Osteocyte (in vitro differentiated cells): ENCODE measurements around the gene ASIC2. TPM values are rescaled to one million over a fixed set of nuclear protein-coding genes. Genes with fewer than 3 reads are reported as not detected.

ENCODE experiments used
- DNase-seq: peaks from one replicate; pipeline ENCODE4 v3.0.0; 2021; ENCODE audit warnings: mixed read lengths; ENCODE audit not compliant: unreplicated experiment; ENCODE audit errors: extremely low spot score
- H3K27ac Mint-ChIP-seq: one replicate; pipeline ENCODE4 v1.8.0; 2021; ENCODE audit warnings: mild to moderate bottlenecking, mixed read lengths; ENCODE audit not compliant: unreplicated experiment
- H3K27me3 Mint-ChIP-seq: one replicate; pipeline ENCODE4 v1.8.0; 2021; ENCODE audit warnings: mixed read lengths; ENCODE audit not compliant: unreplicated experiment
- H3K36me3 Mint-ChIP-seq: one replicate; pipeline ENCODE4 v1.8.0; 2021; ENCODE audit warnings: mixed read lengths; ENCODE audit not compliant: unreplicated experiment
- H3K4me1 Mint-ChIP-seq: one replicate; pipeline ENCODE4 v1.8.0; 2021; ENCODE audit warnings: mixed read lengths; ENCODE audit not compliant: unreplicated experiment
- H3K4me3 Mint-ChIP-seq: one replicate; pipeline ENCODE4 v1.8.0; 2021; ENCODE audit warnings: mild to moderate bottlenecking, moderate library complexity, mixed read lengths; ENCODE audit not compliant: unreplicated experiment
- H3K9me3 Mint-ChIP-seq: one replicate; pipeline ENCODE4 v1.8.0; 2021; ENCODE audit warnings: mixed read lengths; ENCODE audit not compliant: unreplicated experiment
- CTCF ChIP-seq: fragments of 200-600 bp; sonication (generic); IDR thresholded peaks from 2 replicates; pipeline ENCODE4 v1.5.0; 2021; ENCODE audit warnings: antibody characterized with exemption, mild to moderate bottlenecking, moderate library complexity
- total RNA-seq: library from RNA; stranded (reverse); gene quantifications from 2 replicates; pipeline ENCODE4 v1.2.1, GENCODE V29; 2021

ASIC2 gene
- total RNA-seq, 1 donor from 2014 or later: not detected

GRCh38 chr17:33290253-33290652 lies 2.8 kb downstream of the ASIC2 start:
- no peak overlapping the region for H3K27ac Mint-ChIP-seq
- no peak for DNase-seq
- no peak for TF ChIP-seq CTCF
- H3K9me3 Mint-ChIP-seq: no peaks in the 10 kb centered on the region
- H3K27me3 Mint-ChIP-seq: peaks cover 41% of the 10 kb centered on the region
- no peaks in the 10 kb centered on the region for H3K36me3 Mint-ChIP-seq
- no peak overlapping the region for H3K4me3 Mint-ChIP-seq
- peaks cover 8% of the 10 kb centered on the region for H3K4me1 Mint-ChIP-seq

DNA sequence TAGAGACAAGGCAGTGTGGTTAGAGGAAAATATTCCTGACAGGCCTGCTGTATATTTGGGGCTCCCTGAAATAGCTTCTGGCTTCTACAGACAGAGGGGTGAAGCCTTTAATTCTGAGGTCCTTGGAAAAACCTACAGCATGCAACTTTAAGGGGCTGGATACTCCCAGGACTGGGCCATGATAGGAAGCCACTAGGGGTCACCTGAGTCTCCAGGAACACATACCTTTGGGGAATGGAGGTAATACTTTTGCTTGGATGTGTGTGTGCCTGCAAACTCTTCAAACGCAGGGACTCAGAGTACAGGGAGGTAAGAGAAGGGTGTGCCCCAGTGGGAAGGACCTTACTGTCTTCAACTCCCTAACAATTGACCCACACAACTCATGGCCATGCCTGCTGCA lies 4.1 kb downstream of the ASIC2 start:
- no peak overlapping the region for H3K27ac Mint-ChIP-seq
- H3K36me3 Mint-ChIP-seq: no peaks in the 10 kb centered on the region
- H3K4me1 Mint-ChIP-seq: peaks cover 8% of the 10 kb centered on the region
- peaks cover 33% of the 10 kb centered on the region for H3K27me3 Mint-ChIP-seq
- no peak for TF ChIP-seq CTCF
- peaks cover 1% of the 10 kb centered on the region for H3K9me3 Mint-ChIP-seq
- no peak overlapping the region for H3K4me3 Mint-ChIP-seq
- no peak for DNase-seq

- no peak for TF ChIP-seq CTCF
- H3K27me3 Mint-ChIP-seq: peaks cover 24% of the 10 kb centered on the region
- no peaks in the 10 kb centered on the region for H3K36me3 Mint-ChIP-seq
- peaks cover 10% of the 10 kb centered on the region for H3K4me1 Mint-ChIP-seq
- no peak overlapping the region for H3K27ac Mint-ChIP-seq
- H3K9me3 Mint-ChIP-seq: peaks cover 4% of the 10 kb centered on the region
- H3K4me3 Mint-ChIP-seq: no peak overlapping the region
- no peak for DNase-seq
These were observed 5.9 kb downstream of the ASIC2 start for GRCh38 chr17:33287096-33287725.

DNA sequence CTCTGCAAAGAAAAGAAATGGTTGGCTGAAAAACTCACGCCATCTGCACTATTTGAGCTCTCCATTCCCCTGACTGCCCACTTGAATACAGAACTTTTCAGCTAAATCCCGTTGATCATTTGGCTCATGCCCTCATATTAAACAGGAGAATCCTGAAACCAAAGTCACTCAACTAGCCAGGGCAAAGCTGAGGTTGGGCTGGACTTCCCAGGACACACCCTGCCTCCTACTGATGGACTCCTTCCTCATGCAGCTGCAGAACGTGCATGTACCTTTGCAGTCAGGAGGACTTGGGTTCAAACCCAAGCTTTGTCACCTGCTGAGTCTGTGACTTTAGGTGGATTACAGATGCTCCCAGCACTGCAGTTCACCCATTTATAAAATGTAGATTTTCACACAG lies 7.7 kb downstream of the ASIC2 start:
- H3K4me3 Mint-ChIP-seq: no peak overlapping the region
- H3K9me3 Mint-ChIP-seq: peaks cover 4% of the 10 kb centered on the region
- no peak for TF ChIP-seq CTCF
- H3K4me1 Mint-ChIP-seq: peaks cover 2% of the 10 kb centered on the region
- peaks cover 16% of the 10 kb centered on the region for H3K27me3 Mint-ChIP-seq
- H3K36me3 Mint-ChIP-seq: no peaks in the 10 kb centered on the region
- DNase-seq: no peak
- H3K27ac Mint-ChIP-seq: no peak overlapping the region

- Mint-ChIP-seq H3K27ac (no peak overlapping the region), H3K9me3 (peaks cover 4% of the 10 kb centered on the region), H3K4me3 (no peak overlapping the region), H3K27me3 (peaks cover 4% of the 10 kb centered on the region), H3K36me3 (no peaks in the 10 kb centered on the region), H3K4me1 (peaks cover 2% of the 10 kb centered on the region)
- no peak for DNase-seq
- TF ChIP-seq CTCF: no peak
These were observed 9.1 kb downstream of the ASIC2 start for GRCh38 chr17:33284022-33284421.
